Nephron progenitor cell (in vitro differentiated cells): ENCODE results near the gene KRT80.

Experiments
- DNase-seq: peaks from one replicate; pipeline ENCODE4 v3.0.0; 2021
- H3K27ac Mint-ChIP-seq: 2 replicates; pipeline ENCODE4 v1.8.0; 2021; ENCODE audit warnings: mild to moderate bottlenecking, moderate library complexity, mixed read lengths
- H3K27me3 Mint-ChIP-seq: 2 replicates; pipeline ENCODE4 v1.8.0; 2021; ENCODE audit warnings: mild to moderate bottlenecking, low read depth, mixed read lengths; ENCODE audit not compliant: poor library complexity
- H3K36me3 Mint-ChIP-seq: 2 replicates; pipeline ENCODE4 v1.8.0; 2021; ENCODE audit warnings: low read depth, mixed read lengths
- H3K4me1 Mint-ChIP-seq: 2 replicates; pipeline ENCODE4 v1.8.0; 2021; ENCODE audit warnings: mixed read lengths
- H3K4me3 Mint-ChIP-seq: 2 replicates; pipeline ENCODE4 v1.8.0; 2021; ENCODE audit warnings: mild to moderate bottlenecking, moderate library complexity, mixed read lengths
- H3K9me3 Mint-ChIP-seq: 2 replicates; pipeline ENCODE4 v1.8.0; 2021; ENCODE audit warnings: mild to moderate bottlenecking, moderate library complexity, mixed read lengths
- TF ChIP-seq, protein P1 (sequence below): fragments of 200-600 bp; sonication (generic); IDR thresholded peaks from 2 replicates; pipeline ENCODE4 v1.5.0; 2021; ENCODE audit warnings: antibody characterized with exemption

The KRT80 gene

DNA sequence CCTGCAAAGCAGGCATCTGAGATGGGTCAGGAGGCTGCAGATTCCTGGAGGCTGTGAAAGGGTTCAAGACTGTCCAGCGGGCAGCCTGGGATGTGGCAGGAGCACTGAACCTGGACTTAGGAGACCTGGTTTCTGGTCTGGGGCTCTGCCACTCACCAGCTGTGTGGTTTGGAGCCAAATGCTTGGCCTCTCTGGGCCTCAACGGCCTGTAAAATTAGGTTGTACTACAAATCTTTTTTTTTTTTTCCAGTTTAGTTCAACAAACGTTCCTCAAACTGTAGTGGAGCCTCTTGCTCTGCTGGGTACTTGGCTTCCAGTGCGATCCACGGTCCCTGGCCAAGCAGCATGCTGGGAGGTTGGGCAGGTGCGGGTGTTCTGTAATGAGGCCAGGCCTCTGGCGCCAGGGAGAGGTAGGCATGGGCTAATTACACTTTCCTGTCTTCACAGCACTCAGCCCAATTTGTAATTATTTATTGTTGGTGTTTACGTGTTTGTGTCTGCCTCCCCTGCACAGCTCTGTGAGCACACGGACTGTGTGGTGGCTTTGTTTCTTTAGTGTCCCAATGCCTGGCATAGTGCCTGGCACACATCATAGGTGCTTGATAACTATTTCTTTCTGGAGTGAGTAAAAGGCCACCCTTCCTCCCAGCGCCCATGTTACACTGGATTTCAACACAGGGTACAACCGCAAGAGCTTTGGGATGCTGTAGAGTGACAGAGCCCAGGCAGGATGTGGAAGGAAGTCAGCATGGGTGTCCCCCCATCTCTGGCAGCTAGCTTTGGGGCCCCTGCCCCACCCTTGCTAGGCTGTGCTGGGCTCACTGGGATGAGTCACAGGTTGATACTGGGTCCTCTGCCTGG is 5.8 kb upstream of the KRT80 start:
- no peaks in the 10 kb centered on the region for H3K9me3 Mint-ChIP-seq
- no peak overlapping the region for H3K4me3 Mint-ChIP-seq
- no peaks in the 10 kb centered on the region for H3K36me3 Mint-ChIP-seq
- peaks cover 72% of the 10 kb centered on the region for H3K4me1 Mint-ChIP-seq
- peaks cover 5% of the 10 kb centered on the region for H3K27me3 Mint-ChIP-seq
- TF ChIP-seq, protein P1, sequence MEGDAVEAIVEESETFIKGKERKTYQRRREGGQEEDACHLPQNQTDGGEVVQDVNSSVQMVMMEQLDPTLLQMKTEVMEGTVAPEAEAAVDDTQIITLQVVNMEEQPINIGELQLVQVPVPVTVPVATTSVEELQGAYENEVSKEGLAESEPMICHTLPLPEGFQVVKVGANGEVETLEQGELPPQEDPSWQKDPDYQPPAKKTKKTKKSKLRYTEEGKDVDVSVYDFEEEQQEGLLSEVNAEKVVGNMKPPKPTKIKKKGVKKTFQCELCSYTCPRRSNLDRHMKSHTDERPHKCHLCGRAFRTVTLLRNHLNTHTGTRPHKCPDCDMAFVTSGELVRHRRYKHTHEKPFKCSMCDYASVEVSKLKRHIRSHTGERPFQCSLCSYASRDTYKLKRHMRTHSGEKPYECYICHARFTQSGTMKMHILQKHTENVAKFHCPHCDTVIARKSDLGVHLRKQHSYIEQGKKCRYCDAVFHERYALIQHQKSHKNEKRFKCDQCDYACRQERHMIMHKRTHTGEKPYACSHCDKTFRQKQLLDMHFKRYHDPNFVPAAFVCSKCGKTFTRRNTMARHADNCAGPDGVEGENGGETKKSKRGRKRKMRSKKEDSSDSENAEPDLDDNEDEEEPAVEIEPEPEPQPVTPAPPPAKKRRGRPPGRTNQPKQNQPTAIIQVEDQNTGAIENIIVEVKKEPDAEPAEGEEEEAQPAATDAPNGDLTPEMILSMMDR = no peak
- H3K27ac Mint-ChIP-seq = no peak overlapping the region
- DNase-seq = no peak

GRCh38 chr12:52195065-52195730 is 3.4 kb upstream of the KRT80 start:
- H3K27me3 Mint-ChIP-seq = peaks cover 10% of the 10 kb centered on the region
- TF ChIP-seq, protein P1 = no peak
- H3K36me3 Mint-ChIP-seq = no peaks in the 10 kb centered on the region

DNA sequence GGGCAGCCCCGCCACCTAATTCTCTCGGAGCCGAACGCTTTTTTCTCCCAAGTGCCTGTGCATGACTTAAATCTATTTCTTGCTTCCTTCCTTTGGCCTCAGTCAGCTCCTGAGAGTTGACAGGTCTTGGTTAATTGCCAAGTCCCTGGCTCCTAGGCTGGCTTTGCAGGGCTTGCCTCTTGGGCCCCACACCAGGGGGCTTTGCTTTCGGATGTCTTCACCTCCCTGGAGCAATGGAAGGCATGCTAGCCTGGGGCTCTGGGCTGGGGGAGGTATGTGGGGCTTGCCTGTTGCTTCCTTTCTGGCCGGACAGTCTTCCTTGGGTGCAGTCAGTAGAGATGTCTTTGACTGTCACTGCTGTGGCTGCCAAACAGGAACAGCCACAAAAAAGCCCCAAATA is 2.2 kb upstream of the KRT80 start:
- Mint-ChIP-seq H3K9me3 (no peaks in the 10 kb centered on the region), H3K4me3 (peak overlapping the region; percentile 38), H3K36me3 (no peaks in the 10 kb centered on the region), H3K27me3 (peaks cover 10% of the 10 kb centered on the region), H3K4me1 (peaks cover 53% of the 10 kb centered on the region), H3K27ac (peak overlapping the region; percentile 87)
- no peak for DNase-seq
- TF ChIP-seq, protein P1 = no peak

More at GRCh38 chr12:52195065-52195730, 3.4 kb upstream of the KRT80 start:
- peak; percentile 19 for DNase-seq
- Mint-ChIP-seq H3K9me3 (no peaks in the 10 kb centered on the region), H3K27ac (peak overlapping the region; percentile 86), H3K4me1 (peaks cover 59% of the 10 kb centered on the region), H3K4me3 (peak overlapping the region; percentile 54)

DNA sequence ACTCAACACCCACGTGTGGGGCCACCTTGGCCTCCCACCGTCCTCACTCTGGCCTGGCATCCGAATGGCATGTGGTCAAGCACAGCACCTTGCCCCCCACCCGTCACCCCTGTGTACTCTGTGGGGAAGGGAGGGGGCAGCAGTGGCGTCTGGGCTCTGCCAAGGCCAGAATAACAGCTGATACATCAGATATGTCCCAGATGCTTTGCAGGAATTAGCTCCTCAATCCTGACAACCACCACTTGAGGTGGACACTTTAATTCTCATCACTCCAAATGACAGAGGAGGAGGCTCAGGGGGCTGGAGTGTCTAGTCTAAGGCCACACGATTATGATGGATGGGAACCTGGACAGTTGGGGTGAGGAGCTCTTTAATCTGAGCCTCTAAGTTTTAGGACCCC is 1.7 kb upstream of the KRT80 start:
- H3K27ac Mint-ChIP-seq = no peak overlapping the region
- H3K36me3 Mint-ChIP-seq = no peaks in the 10 kb centered on the region
- TF ChIP-seq, protein P1 = no peak
- no peak overlapping the region for H3K4me3 Mint-ChIP-seq
- DNase-seq = no peak
- peaks cover 10% of the 10 kb centered on the region for H3K27me3 Mint-ChIP-seq
- H3K9me3 Mint-ChIP-seq = no peaks in the 10 kb centered on the region
- H3K4me1 Mint-ChIP-seq = peaks cover 49% of the 10 kb centered on the region

DNA sequence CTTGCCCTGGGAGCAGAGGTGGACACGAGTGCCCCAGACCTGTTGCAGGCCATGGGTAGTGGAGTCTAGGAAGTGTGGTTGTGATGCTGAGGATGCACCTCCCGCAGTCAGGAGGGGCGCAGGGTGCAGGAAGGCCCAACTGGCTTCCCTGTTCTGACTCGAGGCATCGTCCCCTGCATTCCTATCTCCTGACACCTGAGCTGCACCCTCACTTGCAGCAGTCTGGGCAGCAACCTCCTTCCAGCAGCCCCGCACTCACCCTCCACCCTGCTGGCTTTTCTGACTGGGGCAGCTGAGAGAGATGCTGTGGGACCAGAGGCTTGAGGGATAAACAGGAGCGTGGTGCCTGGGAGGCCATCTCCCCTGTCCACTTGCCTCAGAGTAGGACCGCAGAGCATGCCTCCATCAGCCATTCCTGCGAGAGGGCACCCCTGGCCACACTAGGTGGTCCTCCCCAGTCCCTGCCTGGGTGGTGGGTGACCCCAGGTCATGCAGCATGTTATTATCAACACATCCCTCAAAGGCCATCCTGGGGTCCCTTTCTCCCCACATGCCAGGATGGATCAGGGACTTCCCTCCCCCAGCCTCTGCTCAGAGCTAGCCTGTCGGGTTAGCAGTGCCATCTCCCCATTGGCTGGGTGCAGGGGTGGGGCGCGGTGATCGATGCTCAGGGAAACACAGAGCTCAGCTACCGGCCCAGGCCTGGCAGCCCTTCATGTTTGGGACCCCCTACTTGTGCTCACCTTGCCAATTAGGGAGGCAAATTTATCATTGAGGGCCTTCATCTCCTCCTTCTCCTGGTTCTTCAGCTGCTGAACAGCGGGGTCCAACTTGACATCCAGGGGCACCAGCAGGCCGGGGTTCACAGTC is 719 bp downstream of the KRT80 start:
- no peak overlapping the region for H3K27ac Mint-ChIP-seq
- H3K4me1 Mint-ChIP-seq = peaks cover 47% of the 10 kb centered on the region

More for the DNA sequence above, 719 bp downstream of the KRT80 start:
- TF ChIP-seq, protein P1 = no peak
- DNase-seq = no peak
- Mint-ChIP-seq H3K27me3 (peaks cover 6% of the 10 kb centered on the region), H3K36me3 (no peaks in the 10 kb centered on the region), H3K4me3 (no peak overlapping the region), H3K9me3 (no peaks in the 10 kb centered on the region)
